Measurements from ENCODE around the gene CLVS2. TPM values are rescaled to one million over a fixed set of nuclear protein-coding genes. Genes with fewer than 3 reads are reported as not detected.
A peak's percentile ranks its signal among the peaks of the same experiment; 100 is the strongest.

Gene CLVS2
- polyA plus RNA-seq, 2 of the 4 experiments (the other 2 are of a cell fraction) = 0.01 to 0.04 TPM

DNA sequence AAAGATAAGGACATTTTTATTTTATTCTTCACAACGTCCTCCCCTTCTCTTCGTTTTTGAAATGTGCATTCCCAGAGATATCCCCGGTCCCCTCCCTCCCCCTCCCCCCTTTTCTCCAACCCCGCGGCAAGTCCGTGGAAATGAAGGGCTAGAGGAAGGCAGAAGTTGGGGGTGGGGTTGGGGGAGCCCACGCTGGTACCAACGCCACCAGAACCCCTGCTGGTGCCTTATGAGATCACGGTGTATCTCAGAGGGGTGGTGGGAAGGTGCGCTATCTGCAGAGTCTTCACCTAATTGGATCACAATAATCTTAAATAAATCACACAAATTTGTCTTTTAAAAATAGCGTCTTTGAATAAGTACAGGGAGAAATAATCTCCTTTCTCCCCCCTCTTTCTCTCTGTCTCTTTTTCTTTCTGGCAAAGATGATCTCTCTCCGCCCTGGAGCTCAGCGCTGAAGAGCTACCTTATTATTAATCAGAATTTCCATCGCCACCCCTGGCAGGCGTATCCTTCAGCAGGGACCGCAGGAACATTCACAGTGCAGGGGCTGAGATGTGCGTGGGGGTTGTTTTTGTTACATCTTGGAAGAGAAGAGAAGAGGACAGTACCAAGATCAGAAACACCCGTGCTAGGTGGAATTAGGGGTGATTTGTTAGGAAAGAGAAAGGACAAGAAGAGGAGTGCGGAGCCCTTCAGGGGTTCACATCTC is 915 bp downstream of the CLVS2 start:
- peak; percentile 58 to 63; a peak in 3 of 6 replicates for ATAC-seq

DNA sequence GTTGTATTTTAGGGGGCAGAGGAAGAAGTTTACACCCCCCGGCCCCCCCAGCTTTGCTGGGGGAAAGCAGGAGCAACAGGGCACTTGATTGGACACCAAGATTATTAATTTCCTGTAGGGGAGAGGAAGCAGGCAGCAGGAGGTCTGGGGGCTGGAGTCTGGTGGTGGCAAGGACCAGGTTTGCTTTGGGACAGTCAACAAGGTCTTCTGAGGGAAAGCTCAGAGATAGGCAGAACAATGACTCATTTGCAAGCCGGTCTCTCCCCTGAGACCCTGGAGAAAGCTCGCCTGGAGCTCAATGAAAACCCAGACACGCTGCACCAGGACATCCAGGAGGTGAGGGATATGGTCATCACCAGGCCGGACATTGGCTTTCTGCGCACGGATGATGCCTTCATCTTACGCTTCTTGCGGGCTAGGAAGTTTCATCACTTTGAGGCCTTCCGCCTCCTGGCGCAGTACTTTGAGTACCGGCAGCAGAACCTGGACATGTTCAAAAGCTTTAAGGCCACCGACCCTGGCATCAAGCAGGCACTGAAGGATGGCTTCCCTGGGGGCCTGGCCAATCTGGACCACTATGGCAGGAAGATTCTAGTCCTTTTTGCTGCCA is 1.6 kb downstream of the CLVS2 start:
- Histone ChIP-seq H3K4me1 (no peaks in the 10 kb centered on the region), H3K4me2 (no peak overlapping the region), H3K9me3 (no peaks in the 10 kb centered on the region), H3K27ac (no peak overlapping the region), H3K4me3 (no peak overlapping the region)
- WGBS (ENCODE audit: missing lambda C conversion rate) = 65% methylated on average over 7 of the region's 13 CpGs
- CTCF ChIA-PET = no interaction called here
- no peak for ATAC-seq
- POLR2A ChIA-PET = no interaction called here
- TF ChIP-seq FOXS1 (CRISPR knock-in tag; IDR thresholded peaks at IDR 0.05) (no peak), JUN (IDR thresholded peaks at IDR 0.05) (no peak), TFCP2L1 (CRISPR knock-in tag; IDR thresholded peaks at IDR 0.05) (no peak), HOXB5 (CRISPR knock-in tag; IDR thresholded peaks at IDR 0.05) (no peak)
- no peak for DNase-seq (ENCODE audit: low read depth in 1 of 2, low spot score in 1 of 2)
- FAIRE-seq = no peak

More for the DNA sequence above, 915 bp downstream of the CLVS2 start:
- DNase-seq (ENCODE audit: low read depth in 1 of 2, low spot score in 1 of 2) = no peak
- CTCF ChIA-PET = no interaction called here
- Histone ChIP-seq H3K4me1 (no peaks in the 10 kb centered on the region), H3K4me2 (peak overlapping the region; percentile 85), H3K4me3 (peak overlapping the region; percentile 42; the same call in 2 of the 3 replicates), H3K9me3 (no peaks in the 10 kb centered on the region), H3K27ac (no peak overlapping the region)
- 58% methylated on average over 14 of the region's 19 CpGs for WGBS (ENCODE audit: missing lambda C conversion rate)
- no peak for FAIRE-seq
- POLR2A ChIA-PET = no interaction called here
- no peak for TF ChIP-seq EHF (CRISPR knock-in tag; IDR thresholded peaks at IDR 0.05)
- TF ChIP-seq MAFK (IDR thresholded peaks at IDR 0.05; ENCODE audit: partially characterized antibody) = no peak
- no peak for TF ChIP-seq ESRRA (IDR thresholded peaks at IDR 0.05; ENCODE audit: borderline replicate concordance, low read length)
- TF ChIP-seq RAD21 (conservative IDR thresholded peaks at IDR 0.05 in 1 of 2, IDR thresholded peaks at IDR 0.05 in 1 of 2) = no peak

DNA sequence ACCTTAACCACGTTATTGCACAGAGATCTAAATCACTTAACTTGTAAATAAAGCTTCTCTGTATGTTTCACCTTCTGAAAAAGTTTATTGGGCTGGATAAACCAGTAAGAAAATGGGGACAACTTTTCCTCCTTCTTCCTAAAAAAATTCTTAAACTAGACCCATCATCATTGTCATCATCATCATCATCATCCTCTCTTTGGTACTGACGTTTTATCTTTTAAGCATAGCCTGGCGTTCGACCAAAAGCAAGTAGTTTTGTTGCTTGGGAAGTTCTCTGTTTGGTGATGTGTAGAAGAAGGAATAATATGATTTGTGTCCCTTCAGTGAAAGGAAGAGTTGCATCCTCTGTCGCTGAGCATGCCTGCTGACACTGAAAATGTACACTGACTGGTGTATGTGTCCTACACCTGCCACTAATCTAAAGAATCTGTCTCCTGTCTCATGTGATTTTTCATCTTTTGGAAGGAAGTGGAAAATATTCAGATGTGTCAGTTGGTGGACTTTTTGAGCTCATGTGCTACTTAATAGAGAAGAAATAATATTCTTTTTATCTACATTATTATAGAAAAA is 2.5 kb downstream of the CLVS2 start:
- Histone ChIP-seq H3K4me2 (no peak overlapping the region), H3K27ac (no peak overlapping the region), H3K4me3 (no peak overlapping the region), H3K9me3 (no peaks in the 10 kb centered on the region), H3K4me1 (no peaks in the 10 kb centered on the region)
- CTCF ChIA-PET = no interaction called here
- FAIRE-seq (no peak), ATAC-seq (no peak), DNase-seq (ENCODE audit: low read depth in 1 of 2, low spot score in 1 of 2) (no peak)
- POLR2A ChIA-PET = no interaction called here
- TF ChIP-seq TP53 (CRISPR knock-in tag; IDR thresholded peaks at IDR 0.05) (no peak), RCOR1 (IDR thresholded peaks at IDR 0.05; ENCODE audit: low read depth, low read length) (no peak), HEYL (CRISPR knock-in tag; IDR thresholded peaks at IDR 0.05) (no peak), E2F6 (IDR thresholded peaks at IDR 0.05; ENCODE audit: borderline replicate concordance, low read depth) (no peak), FOSB (CRISPR knock-in tag; IDR thresholded peaks at IDR 0.05) (no peak), EP300 (IDR thresholded peaks at IDR 0.05) (no peak), KDM5A (IDR thresholded peaks at IDR 0.05) (no peak), SMC3 (IDR thresholded peaks at IDR 0.05) (no peak), ELK1 (IDR thresholded peaks at IDR 0.05; ENCODE audit: low read depth, low read length) (no peak), RARB (CRISPR knock-in tag; IDR thresholded peaks at IDR 0.05) (no peak)
- TF ChIP-seq, protein P1, sequence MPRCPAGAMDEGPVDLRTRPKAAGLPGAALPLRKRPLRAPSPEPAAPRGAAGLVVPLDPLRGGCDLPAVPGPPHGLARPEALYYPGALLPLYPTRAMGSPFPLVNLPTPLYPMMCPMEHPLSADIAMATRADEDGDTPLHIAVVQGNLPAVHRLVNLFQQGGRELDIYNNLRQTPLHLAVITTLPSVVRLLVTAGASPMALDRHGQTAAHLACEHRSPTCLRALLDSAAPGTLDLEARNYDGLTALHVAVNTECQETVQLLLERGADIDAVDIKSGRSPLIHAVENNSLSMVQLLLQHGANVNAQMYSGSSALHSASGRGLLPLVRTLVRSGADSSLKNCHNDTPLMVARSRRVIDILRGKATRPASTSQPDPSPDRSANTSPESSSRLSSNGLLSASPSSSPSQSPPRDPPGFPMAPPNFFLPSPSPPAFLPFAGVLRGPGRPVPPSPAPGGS (IDR thresholded peaks at IDR 0.05) = no peak
- TF ChIP-seq, protein P2, sequence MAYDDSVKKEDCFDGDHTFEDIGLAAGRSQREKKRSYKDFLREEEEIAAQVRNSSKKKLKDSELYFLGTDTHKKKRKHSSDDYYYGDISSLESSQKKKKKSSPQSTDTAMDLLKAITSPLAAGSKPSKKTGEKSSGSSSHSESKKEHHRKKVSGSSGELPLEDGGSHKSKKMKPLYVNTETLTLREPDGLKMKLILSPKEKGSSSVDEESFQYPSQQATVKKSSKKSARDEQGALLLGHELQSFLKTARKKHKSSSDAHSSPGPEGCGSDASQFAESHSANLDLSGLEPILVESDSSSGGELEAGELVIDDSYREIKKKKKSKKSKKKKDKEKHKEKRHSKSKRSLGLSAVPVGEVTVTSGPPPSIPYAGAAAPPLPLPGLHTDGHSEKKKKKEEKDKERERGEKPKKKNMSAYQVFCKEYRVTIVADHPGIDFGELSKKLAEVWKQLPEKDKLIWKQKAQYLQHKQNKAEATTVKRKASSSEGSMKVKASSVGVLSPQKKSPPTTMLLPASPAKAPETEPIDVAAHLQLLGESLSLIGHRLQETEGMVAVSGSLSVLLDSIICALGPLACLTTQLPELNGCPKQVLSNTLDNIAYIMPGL (CRISPR knock-in tag; IDR thresholded peaks at IDR 0.05; ENCODE audit: borderline replicate concordance) = no peak
- TF ChIP-seq, protein P3, sequence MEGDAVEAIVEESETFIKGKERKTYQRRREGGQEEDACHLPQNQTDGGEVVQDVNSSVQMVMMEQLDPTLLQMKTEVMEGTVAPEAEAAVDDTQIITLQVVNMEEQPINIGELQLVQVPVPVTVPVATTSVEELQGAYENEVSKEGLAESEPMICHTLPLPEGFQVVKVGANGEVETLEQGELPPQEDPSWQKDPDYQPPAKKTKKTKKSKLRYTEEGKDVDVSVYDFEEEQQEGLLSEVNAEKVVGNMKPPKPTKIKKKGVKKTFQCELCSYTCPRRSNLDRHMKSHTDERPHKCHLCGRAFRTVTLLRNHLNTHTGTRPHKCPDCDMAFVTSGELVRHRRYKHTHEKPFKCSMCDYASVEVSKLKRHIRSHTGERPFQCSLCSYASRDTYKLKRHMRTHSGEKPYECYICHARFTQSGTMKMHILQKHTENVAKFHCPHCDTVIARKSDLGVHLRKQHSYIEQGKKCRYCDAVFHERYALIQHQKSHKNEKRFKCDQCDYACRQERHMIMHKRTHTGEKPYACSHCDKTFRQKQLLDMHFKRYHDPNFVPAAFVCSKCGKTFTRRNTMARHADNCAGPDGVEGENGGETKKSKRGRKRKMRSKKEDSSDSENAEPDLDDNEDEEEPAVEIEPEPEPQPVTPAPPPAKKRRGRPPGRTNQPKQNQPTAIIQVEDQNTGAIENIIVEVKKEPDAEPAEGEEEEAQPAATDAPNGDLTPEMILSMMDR (IDR thresholded peaks at IDR 0.05) = no peak
- WGBS (ENCODE audit: missing lambda C conversion rate) = 22% methylated on average over 5 of the region's 5 CpGs

All from A549 (cell line).